CD4-positive, alpha-beta T cell treated with Interferon gamma for 1 hour (primary cell): ENCODE data around the gene TINAGL1.

Experiments used
- DNase-seq: peaks from one replicate; pipeline ENCODE4 v3.0.0-alpha.2; 2020

Gene TINAGL1

GRCh38 chr1:31632649-31633048 lies 56.3 kb downstream of the TINAGL1 start:
- no peak for DNase-seq

DNA sequence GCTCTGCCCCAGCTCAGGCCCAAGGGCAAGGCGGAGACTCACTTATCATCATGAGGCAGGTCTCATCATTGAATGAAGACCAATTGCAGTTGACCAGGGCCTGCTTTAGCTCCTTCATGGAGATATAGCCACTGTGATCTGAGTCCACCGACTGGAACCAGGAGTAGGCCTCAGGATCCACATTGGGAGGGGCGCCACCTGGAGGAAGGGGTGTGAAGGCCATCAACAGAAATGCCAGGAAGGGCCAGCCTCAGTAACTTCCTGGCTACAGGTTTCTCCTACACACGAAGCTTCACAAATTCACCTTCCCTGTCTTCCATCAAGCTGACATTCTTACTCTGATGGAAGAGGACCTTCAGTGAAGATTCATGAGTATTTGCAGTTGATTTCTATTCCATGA lies 56.8 kb downstream of the TINAGL1 start:
- no peak for DNase-seq
